Liver (tissue), 9 donors: ENCODE results near the gene ZNF512. TPM values are rescaled to one million over a fixed set of nuclear protein-coding genes. Genes with fewer than 3 reads are reported as not detected.

Source experiments
- DNase-seq: peaks from one replicate; pipeline ENCODE4 v3.0.0-alpha.2; 2017; ENCODE audit warnings: low spot score
- H3K27ac ChIP-seq, 2 donors: one replicate each; pipeline ENCODE4 v1.7.0; 2013; ENCODE audit warnings: inconsistent platforms in 2 of 2, low read length in 2 of 2, control low read depth in 1 of 2, low read depth in 1 of 2, mild to moderate bottlenecking in 1 of 2
- H3K27me3 ChIP-seq, 4 donors: one replicate each; pipeline versions ENCODE4 v1.6.1 to v1.7.0; 2013; ENCODE audit warnings: low read length in 3 of 4, inconsistent platforms in 1 of 4, mild to moderate bottlenecking in 1 of 4, moderate library complexity in 1 of 4; ENCODE audit not compliant: control insufficient read depth in 4 of 4, insufficient read depth in 4 of 4
- H3K36me3 ChIP-seq, 4 donors: one replicate each; pipeline versions ENCODE4 v1.6.1 to v1.7.0; 2013; ENCODE audit warnings: low read length in 3 of 4, mild to moderate bottlenecking in 3 of 4, low read depth in 1 of 4, moderate library complexity in 1 of 4; ENCODE audit not compliant: control insufficient read depth in 4 of 4, insufficient read depth in 3 of 4
- H3K4me1 ChIP-seq, 4 donors: one replicate each; pipeline versions ENCODE4 v1.6.1 to v1.7.0; 2013; ENCODE audit warnings: low read length in 3 of 4, mild to moderate bottlenecking in 3 of 4, moderate library complexity in 1 of 4; ENCODE audit not compliant: control insufficient read depth in 4 of 4, insufficient read depth in 4 of 4
- H3K4me3 ChIP-seq, 3 donors: one replicate each; pipeline versions ENCODE4 v1.6.1 to v1.7.0; 2013; ENCODE audit warnings: low read length in 3 of 3, control low read depth in 1 of 3, low read depth in 1 of 3, mild to moderate bottlenecking in 1 of 3
- H3K9ac ChIP-seq, 2 donors: one replicate each; pipeline ENCODE4 v1.7.0; 2013; ENCODE audit warnings: low read length in 2 of 2, mild to moderate bottlenecking in 2 of 2, moderate library complexity in 2 of 2, control low read depth in 1 of 2, low read depth in 1 of 2
- H3K9me3 ChIP-seq, 4 donors: one replicate each; pipeline versions ENCODE4 v1.6.1 to v1.7.0; 2013; ENCODE audit warnings: low read length in 3 of 4; ENCODE audit not compliant: control insufficient read depth in 4 of 4
- EGR1 ChIP-seq, 2 donors: IDR thresholded peaks; 2 replicates each; pipeline ENCODE4 v1.6.1; 2016 to 2018; ENCODE audit warnings: antibody characterized with exemption in 2 of 2, low read depth in 2 of 2
- FOXA1 ChIP-seq: IDR thresholded peaks from 2 replicates; pipeline ENCODE4 v1.6.1; 2016; ENCODE audit warnings: antibody characterized with exemption
- FOXA2 ChIP-seq: IDR thresholded peaks from 2 replicates; pipeline ENCODE4 v1.6.1; 2016; ENCODE audit warnings: antibody characterized with exemption
- GABPA ChIP-seq, 2 donors: IDR thresholded peaks in 1 of 2; conservative IDR thresholded peaks in 1 of 2; 2 replicates each; pipeline ENCODE4 v1.6.1; 2016; ENCODE audit warnings: antibody characterized with exemption in 2 of 2, mild to moderate bottlenecking in 1 of 2, moderate library complexity in 1 of 2
- HNF4A ChIP-seq, 2 donors: conservative IDR thresholded peaks; 2 replicates each; pipeline ENCODE4 v1.6.1; 2016; ENCODE audit warnings: antibody characterized with exemption in 2 of 2, mild to moderate bottlenecking in 2 of 2
- HNF4G ChIP-seq: IDR thresholded peaks from 2 replicates; pipeline ENCODE4 v1.6.1; 2016; ENCODE audit warnings: antibody characterized with exemption
- JUND ChIP-seq, 2 donors: IDR thresholded peaks; 2 replicates each; pipeline ENCODE4 v1.6.1; 2016; ENCODE audit warnings: antibody characterized with exemption in 2 of 2
- NR2F2 ChIP-seq: IDR thresholded peaks from 2 replicates; pipeline ENCODE4 v1.6.1; 2016; ENCODE audit warnings: antibody characterized with exemption
- RAD21 ChIP-seq, 2 donors: IDR thresholded peaks; 2 replicates each; pipeline ENCODE4 v1.6.1; 2016; ENCODE audit warnings: antibody characterized with exemption in 2 of 2, mild to moderate bottlenecking in 2 of 2
- RXRA ChIP-seq, 2 donors: IDR thresholded peaks; 2 replicates each; pipeline ENCODE4 v1.6.1; 2017 to 2018; ENCODE audit warnings: antibody characterized with exemption in 2 of 2, mild to moderate bottlenecking in 1 of 2
- SP1 ChIP-seq: IDR thresholded peaks from 2 replicates; pipeline ENCODE4 v1.6.1; 2018; ENCODE audit warnings: antibody characterized with exemption, mild to moderate bottlenecking
- TAF1 ChIP-seq: conservative IDR thresholded peaks from 2 replicates; pipeline ENCODE4 v1.6.1; 2016; ENCODE audit warnings: antibody characterized with exemption, mild to moderate bottlenecking
- YY1 ChIP-seq: IDR thresholded peaks from 2 replicates; pipeline ENCODE4 v1.6.1; 2016; ENCODE audit warnings: antibody characterized with exemption, mild to moderate bottlenecking
- WGBS: extraction: QIAGEN DNeasy Blood & Tissue Kit; methylation state at CpG from one replicate; pipeline ENCODE4 v1.1.7; 2013; 5-methylcytosine and 5-hydroxymethylcytosine counted together
- polyA plus RNA-seq, 2 donors: library from polyadenylated mRNA; stranded (reverse) in 1 of 2; unstranded in 1 of 2; fragments of 200-250 nt in 1 of 2; fragments of >200 nt in 1 of 2; fragmentation: Nextera tagmentation in 1 of 2; extraction: Ambion mirVana in 1 of 2; gene quantifications; one replicate each; pipeline versions ENCODE4 v1.2.1 to v1.2.3, GENCODE V29; 2013 to 2015
- total RNA-seq, 2 donors: library from RNA; depleted of rRNA; stranded (reverse); fragments of >200 nt; gene quantifications; one replicate each; pipeline ENCODE4 v1.2.3, GENCODE V29; 2014
- TF ChIP-seq, protein P1 (sequence below): IDR thresholded peaks from 2 replicates; pipeline ENCODE4 v1.6.1; 2016; ENCODE audit warnings: antibody characterized with exemption
- TF ChIP-seq, protein P2 (sequence below): IDR thresholded peaks from 2 replicates; pipeline ENCODE4 v1.6.1; 2016; ENCODE audit warnings: antibody characterized with exemption
- TF ChIP-seq, protein P3 (sequence below): fragments of 150-350 bp; IDR thresholded peaks from 2 replicates; pipeline ENCODE4 v1.5.1; 2017; ENCODE audit warnings: improper control_type of control experiment, low read depth, low read length; ENCODE audit not compliant: missing input control
- TF ChIP-seq, protein P4 (sequence below): IDR thresholded peaks from 2 replicates; pipeline ENCODE4 v1.6.1; 2016; ENCODE audit warnings: antibody characterized with exemption, mild to moderate bottlenecking
- TF ChIP-seq, protein P5 (sequence below): IDR thresholded peaks from 2 replicates; pipeline ENCODE4 v1.6.1; 2016; ENCODE audit warnings: antibody characterized with exemption
- donor health status: healthy.
- donor health status: healthy.
- donor health status: healthy.
- donor health status: healthy.
- donor health status: healthy.

The ZNF512 gene
- total and polyA plus RNA-seq, 4 donors: 3.3 to 13.0 (median 7.1) TPM

DNA sequence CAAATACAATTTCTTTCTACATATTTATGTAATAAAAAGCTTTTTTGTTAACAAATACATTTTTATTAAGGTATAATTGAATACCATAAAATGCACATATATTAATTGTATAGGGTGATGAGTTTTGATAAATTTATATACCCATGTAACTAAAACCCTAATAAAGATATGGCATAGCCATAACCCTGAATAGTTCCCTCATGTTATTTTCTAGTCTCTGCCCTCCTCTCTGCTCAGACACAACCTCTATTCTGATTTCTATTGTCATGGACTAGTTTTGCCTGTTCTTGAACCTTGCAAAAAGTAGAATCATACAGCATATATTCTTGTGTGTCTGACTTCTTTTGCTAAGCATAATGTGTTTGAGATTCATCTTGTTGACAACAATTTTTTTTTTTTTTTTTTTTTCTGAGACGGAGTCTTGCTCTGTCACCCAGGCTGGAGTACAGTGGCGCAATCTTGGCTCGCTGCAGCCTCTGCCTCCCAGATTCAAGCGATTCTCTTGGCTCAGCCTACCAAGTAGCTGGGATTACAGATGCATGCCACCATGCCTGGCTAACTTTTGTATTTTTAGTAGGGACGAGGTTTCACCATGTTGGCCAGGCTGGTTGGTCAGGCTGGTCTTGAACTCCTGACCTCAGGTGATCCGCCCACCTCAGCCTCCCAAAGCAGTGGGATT, 38.6 kb upstream of the ZNF512 start:
- H3K27me3 ChIP-seq: no peaks in the 10 kb centered on the region
- no peak overlapping the region for H3K27ac ChIP-seq
- H3K36me3 ChIP-seq: no peaks in the 10 kb centered on the region
- no peaks in the 10 kb centered on the region for H3K4me1 ChIP-seq
- H3K4me3 ChIP-seq: no peak overlapping the region
- DNase-seq: no peak
- H3K9ac ChIP-seq: no peak overlapping the region
- TF ChIP-seq EGR1 (IDR thresholded peaks at IDR 0.05; ENCODE audit: low read depth in 2 of 2): no peak
- no peaks in the 10 kb centered on the region for H3K9me3 ChIP-seq
- 87% methylated on average over 6 of the region's 6 CpGs for WGBS

DNA sequence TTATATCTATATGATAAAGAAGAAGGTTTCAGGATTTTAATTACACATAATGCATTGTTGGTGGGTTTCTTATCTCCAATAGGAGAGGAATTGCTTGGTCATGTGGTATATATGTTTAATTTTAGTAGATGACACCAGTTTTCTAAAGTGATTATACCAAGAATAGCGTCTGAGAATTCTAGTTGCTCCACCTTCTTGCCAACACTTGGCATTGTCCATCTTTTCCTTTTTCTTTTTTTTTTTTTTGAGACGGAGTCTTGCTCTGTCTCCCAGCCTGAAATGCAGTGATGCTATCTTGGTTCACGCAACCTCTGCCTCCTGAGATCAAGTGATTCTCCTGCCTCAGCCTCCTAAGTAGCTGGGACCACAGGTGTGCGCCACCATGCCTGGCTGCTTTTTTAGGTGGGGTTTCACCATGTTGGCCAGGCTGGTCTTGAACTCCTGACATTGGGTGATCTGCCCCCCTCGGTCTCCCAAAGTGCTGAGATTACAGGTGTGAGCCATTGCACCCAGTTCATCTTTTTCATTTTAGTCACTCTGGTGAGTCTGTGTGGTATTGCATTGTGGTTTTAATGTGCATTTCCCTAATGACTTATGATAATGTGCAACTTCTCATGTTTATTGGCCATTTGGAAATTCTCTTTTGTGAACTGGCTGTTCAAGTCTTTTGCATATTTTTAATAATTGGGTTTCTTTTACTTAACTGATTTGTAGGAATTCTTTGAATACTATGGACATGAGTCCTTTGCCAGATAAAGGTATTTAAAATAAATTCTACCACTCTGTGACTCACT, 37.3 kb upstream of the ZNF512 start:
- WGBS: 87% methylated on average over 5 of the region's 5 CpGs
- DNase-seq: no peak

DNA sequence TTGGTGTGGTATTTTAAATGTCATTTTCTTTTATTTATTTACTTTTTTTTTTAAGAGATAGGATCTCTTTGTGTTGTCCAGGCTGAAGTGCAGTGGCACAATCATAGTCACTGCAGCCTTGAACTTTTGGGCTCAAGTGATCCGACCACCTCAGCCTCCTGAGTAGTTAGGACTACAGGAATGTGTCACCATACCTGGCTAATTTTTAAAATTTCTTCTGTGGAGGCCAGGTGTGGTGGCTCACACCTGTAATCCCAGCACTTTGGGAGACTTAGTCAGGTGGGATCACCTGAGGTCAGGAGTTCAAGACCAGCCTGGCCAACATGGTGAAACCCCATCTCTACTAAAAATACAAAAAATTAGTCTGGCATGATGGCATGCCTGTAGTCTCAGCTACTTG, 33.5 kb upstream of the ZNF512 start:
- TF ChIP-seq GABPA (IDR thresholded peaks at IDR 0.05 in 1 of 2, conservative IDR thresholded peaks at IDR 0.05 in 1 of 2): no peak
- TF ChIP-seq EGR1 (IDR thresholded peaks at IDR 0.05; ENCODE audit: low read depth in 2 of 2): no peak
- TF ChIP-seq, protein P1, sequence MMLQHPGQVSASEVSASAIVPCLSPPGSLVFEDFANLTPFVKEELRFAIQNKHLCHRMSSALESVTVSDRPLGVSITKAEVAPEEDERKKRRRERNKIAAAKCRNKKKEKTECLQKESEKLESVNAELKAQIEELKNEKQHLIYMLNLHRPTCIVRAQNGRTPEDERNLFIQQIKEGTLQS: no peak
- no peak for TF ChIP-seq RXRA (IDR thresholded peaks at IDR 0.05)
- TF ChIP-seq, protein P2, sequence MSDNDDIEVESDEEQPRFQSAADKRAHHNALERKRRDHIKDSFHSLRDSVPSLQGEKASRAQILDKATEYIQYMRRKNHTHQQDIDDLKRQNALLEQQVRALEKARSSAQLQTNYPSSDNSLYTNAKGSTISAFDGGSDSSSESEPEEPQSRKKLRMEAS: no peak
- TF ChIP-seq, protein P3, sequence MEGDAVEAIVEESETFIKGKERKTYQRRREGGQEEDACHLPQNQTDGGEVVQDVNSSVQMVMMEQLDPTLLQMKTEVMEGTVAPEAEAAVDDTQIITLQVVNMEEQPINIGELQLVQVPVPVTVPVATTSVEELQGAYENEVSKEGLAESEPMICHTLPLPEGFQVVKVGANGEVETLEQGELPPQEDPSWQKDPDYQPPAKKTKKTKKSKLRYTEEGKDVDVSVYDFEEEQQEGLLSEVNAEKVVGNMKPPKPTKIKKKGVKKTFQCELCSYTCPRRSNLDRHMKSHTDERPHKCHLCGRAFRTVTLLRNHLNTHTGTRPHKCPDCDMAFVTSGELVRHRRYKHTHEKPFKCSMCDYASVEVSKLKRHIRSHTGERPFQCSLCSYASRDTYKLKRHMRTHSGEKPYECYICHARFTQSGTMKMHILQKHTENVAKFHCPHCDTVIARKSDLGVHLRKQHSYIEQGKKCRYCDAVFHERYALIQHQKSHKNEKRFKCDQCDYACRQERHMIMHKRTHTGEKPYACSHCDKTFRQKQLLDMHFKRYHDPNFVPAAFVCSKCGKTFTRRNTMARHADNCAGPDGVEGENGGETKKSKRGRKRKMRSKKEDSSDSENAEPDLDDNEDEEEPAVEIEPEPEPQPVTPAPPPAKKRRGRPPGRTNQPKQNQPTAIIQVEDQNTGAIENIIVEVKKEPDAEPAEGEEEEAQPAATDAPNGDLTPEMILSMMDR: no peak
- TF ChIP-seq FOXA1: no peak
- no peak for TF ChIP-seq SP1
- no peak for TF ChIP-seq JUND (IDR thresholded peaks at IDR 0.05)
- no peak for TF ChIP-seq TAF1
- TF ChIP-seq RAD21 (IDR thresholded peaks at IDR 0.05): no peak
- TF ChIP-seq HNF4G: no peak
- no peak for TF ChIP-seq FOXA2
- no peak for TF ChIP-seq NR2F2
- TF ChIP-seq HNF4A (conservative IDR thresholded peaks at IDR 0.05): no peak
- TF ChIP-seq, protein P4, sequence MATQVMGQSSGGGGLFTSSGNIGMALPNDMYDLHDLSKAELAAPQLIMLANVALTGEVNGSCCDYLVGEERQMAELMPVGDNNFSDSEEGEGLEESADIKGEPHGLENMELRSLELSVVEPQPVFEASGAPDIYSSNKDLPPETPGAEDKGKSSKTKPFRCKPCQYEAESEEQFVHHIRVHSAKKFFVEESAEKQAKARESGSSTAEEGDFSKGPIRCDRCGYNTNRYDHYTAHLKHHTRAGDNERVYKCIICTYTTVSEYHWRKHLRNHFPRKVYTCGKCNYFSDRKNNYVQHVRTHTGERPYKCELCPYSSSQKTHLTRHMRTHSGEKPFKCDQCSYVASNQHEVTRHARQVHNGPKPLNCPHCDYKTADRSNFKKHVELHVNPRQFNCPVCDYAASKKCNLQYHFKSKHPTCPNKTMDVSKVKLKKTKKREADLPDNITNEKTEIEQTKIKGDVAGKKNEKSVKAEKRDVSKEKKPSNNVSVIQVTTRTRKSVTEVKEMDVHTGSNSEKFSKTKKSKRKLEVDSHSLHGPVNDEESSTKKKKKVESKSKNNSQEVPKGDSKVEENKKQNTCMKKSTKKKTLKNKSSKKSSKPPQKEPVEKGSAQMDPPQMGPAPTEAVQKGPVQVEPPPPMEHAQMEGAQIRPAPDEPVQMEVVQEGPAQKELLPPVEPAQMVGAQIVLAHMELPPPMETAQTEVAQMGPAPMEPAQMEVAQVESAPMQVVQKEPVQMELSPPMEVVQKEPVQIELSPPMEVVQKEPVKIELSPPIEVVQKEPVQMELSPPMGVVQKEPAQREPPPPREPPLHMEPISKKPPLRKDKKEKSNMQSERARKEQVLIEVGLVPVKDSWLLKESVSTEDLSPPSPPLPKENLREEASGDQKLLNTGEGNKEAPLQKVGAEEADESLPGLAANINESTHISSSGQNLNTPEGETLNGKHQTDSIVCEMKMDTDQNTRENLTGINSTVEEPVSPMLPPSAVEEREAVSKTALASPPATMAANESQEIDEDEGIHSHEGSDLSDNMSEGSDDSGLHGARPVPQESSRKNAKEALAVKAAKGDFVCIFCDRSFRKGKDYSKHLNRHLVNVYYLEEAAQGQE: no peak
- TF ChIP-seq, protein P5, sequence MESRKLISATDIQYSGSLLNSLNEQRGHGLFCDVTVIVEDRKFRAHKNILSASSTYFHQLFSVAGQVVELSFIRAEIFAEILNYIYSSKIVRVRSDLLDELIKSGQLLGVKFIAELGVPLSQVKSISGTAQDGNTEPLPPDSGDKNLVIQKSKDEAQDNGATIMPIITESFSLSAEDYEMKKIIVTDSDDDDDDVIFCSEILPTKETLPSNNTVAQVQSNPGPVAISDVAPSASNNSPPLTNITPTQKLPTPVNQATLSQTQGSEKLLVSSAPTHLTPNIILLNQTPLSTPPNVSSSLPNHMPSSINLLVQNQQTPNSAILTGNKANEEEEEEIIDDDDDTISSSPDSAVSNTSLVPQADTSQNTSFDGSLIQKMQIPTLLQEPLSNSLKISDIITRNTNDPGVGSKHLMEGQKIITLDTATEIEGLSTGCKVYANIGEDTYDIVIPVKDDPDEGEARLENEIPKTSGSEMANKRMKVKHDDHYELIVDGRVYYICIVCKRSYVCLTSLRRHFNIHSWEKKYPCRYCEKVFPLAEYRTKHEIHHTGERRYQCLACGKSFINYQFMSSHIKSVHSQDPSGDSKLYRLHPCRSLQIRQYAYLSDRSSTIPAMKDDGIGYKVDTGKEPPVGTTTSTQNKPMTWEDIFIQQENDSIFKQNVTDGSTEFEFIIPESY: no peak
- TF ChIP-seq YY1: no peak
- H3K4me3 ChIP-seq: no peak overlapping the region
- H3K9me3 ChIP-seq: no peaks in the 10 kb centered on the region
- DNase-seq: no peak
- WGBS: 73% methylated on average over 1 of the region's 1 CpG
- no peaks in the 10 kb centered on the region for H3K27me3 ChIP-seq
- no peaks in the 10 kb centered on the region for H3K4me1 ChIP-seq
- no peak overlapping the region for H3K9ac ChIP-seq
- no peaks in the 10 kb centered on the region for H3K36me3 ChIP-seq
- no peak overlapping the region for H3K27ac ChIP-seq

More for the DNA sequence above, 37.3 kb upstream of the ZNF512 start:
- Histone ChIP-seq H3K27ac (no peak overlapping the region), H3K9me3 (no peaks in the 10 kb centered on the region), H3K4me3 (no peak overlapping the region), H3K27me3 (no peaks in the 10 kb centered on the region), H3K9ac (no peak overlapping the region), H3K4me1 (no peaks in the 10 kb centered on the region), H3K36me3 (no peaks in the 10 kb centered on the region)
- TF ChIP-seq, protein P2: no peak
- TF ChIP-seq TAF1 (no peak), HNF4G (no peak), EGR1 (IDR thresholded peaks at IDR 0.05; ENCODE audit: low read depth in 2 of 2) (no peak)
